B cell (primary cell): Measurements from ENCODE around the gene PRRC2B. TPM values are rescaled to one million over a fixed set of nuclear protein-coding genes. Genes with fewer than 3 reads are reported as not detected.
A peak's percentile ranks its signal among the peaks of the same experiment; 100 is the strongest.
"Not testable (repeated sequence)": the region's sequence is repeated elsewhere in the genome, so short reads cannot be mapped to it uniquely, and the experiment has no call there.

Experiments used
- ATAC-seq: fragments of 200-7000 bp; cut with Tn5 transposase; one replicate; pipeline ENCODE4 v1.10.0; 2021; ENCODE audit warnings: low read depth, mild to moderate bottlenecking, moderate number of reproducible peaks, moderate library complexity
- CTCF ChIA-PET: fragments of 350-600 bp; sonication (Branson Sonifier 250); formaldehyde crosslinking; loops from one replicate; lab custom pipeline; 2021; ENCODE audit warnings: antibody characterized with exemption, inconsistent platforms; lab: Charles Lee
- POLR2A ChIA-PET: fragments of 350-600 bp; sonication (Branson Sonifier 250); formaldehyde crosslinking; loops from one replicate; lab custom pipeline; 2021; ENCODE audit warnings: antibody characterized with exemption; lab: Charles Lee
- DNase-seq: peaks from one replicate; pipeline ENCODE4 v3.0.0; 2013
- H2AFZ ChIP-seq: 2 replicates; pipeline ENCODE4 v1.6.1; 2012; ENCODE audit warnings: mild to moderate bottlenecking, low read depth, low read length; ENCODE audit not compliant: insufficient read depth, poor library complexity, severe bottlenecking
- H3K27ac ChIP-seq, 2 donors: 1 replicate in 1 of 2; 2 replicates in 1 of 2; pipeline ENCODE4 v1.5.1; 2012 to 2013; ENCODE audit warnings: low read length in 2 of 2, mild to moderate bottlenecking in 2 of 2, moderate library complexity in 1 of 2
- H3K27me3 ChIP-seq, 4 experiments: fragments of 200-600 bp in 1 of 4; sonication (generic) in 1 of 4; replicated peaks in 1 of 4; 1 replicate in 2 of 4; 2 replicates in 2 of 4; pipeline versions ENCODE4 v1.6.1 to v1.7.0; 2013 to 2016; ENCODE audit warnings: low read length in 3 of 4, mild to moderate bottlenecking in 2 of 4, mixed read lengths in 1 of 4, moderate library complexity in 1 of 4; ENCODE audit not compliant: insufficient read depth in 4 of 4, control insufficient read depth in 3 of 4; ENCODE audit errors: control extremely low read depth in 1 of 4
- H3K36me3 ChIP-seq, 2 experiments: replicated peaks in 1 of 2; 1 replicate in 1 of 2; 2 replicates in 1 of 2; pipeline versions ENCODE4 v1.6.1 to v1.7.1; 2013; ENCODE audit warnings: low read length in 1 of 2; ENCODE audit not compliant: insufficient read depth in 2 of 2, control insufficient read depth in 1 of 2; ENCODE audit errors: control extremely low read depth in 1 of 2, extremely low read depth in 1 of 2
- H3K4me1 ChIP-seq, 2 donors: fragments of 200-600 bp in 1 of 2; sonication (generic) in 1 of 2; 1 replicate in 1 of 2; 2 replicates in 1 of 2; pipeline versions ENCODE4 v1.5.1 to v1.6.1; 2013 to 2017; ENCODE audit warnings: low read length in 2 of 2; ENCODE audit not compliant: control insufficient read depth in 2 of 2, insufficient read depth in 2 of 2
- H3K4me2 ChIP-seq: replicated peaks from 2 replicates; pipeline ENCODE3; 2012; ENCODE audit warnings: mild to moderate bottlenecking, low read depth, low read length; ENCODE audit not compliant: poor library complexity, severe bottlenecking
- H3K4me3 ChIP-seq, 5 experiments: fragments of 200-600 bp in 1 of 5; sonication (generic) in 1 of 5; 1 replicate in 3 of 5; 2 replicates in 2 of 5; pipeline versions ENCODE4 v1.5.1 to v1.7.0; 2011 to 2016; ENCODE audit warnings: low read length in 4 of 5, mild to moderate bottlenecking in 4 of 5, low read depth in 2 of 5, control low read depth in 1 of 5, moderate library complexity in 1 of 5; ENCODE audit not compliant: insufficient read depth in 1 of 5; ENCODE audit errors: control extremely low read depth in 1 of 5, extremely low read depth in 1 of 5
- H3K79me2 ChIP-seq: fragments of 200-600 bp; sonication (generic); one replicate; pipeline ENCODE4 v1.6.0; 2016; ENCODE audit warnings: low read length; ENCODE audit not compliant: control insufficient read depth, insufficient read depth
- H3K9ac ChIP-seq: fragments of 200-600 bp; sonication (generic); 2 replicates; pipeline ENCODE4 v1.6.1; 2017; ENCODE audit warnings: mild to moderate bottlenecking, low read length, moderate library complexity
- H3K9me3 ChIP-seq, 3 donors: one replicate each; pipeline versions ENCODE4 v1.6.1 to v1.7.1; 2013; ENCODE audit warnings: low read length in 2 of 3; ENCODE audit not compliant: control insufficient read depth in 2 of 3, insufficient read depth in 1 of 3; ENCODE audit errors: control extremely low read depth in 1 of 3
- H4K20me1 ChIP-seq: 2 replicates; pipeline ENCODE4 v1.6.0; 2012; ENCODE audit warnings: mild to moderate bottlenecking, low read length; ENCODE audit not compliant: insufficient read depth, control insufficient read depth, poor library complexity, severe bottlenecking
- H3K27ac Mint-ChIP-seq: one replicate; pipeline ENCODE4 v1.8.0; 2021; ENCODE audit warnings: mixed read lengths
- H3K27me3 Mint-ChIP-seq: one replicate; pipeline ENCODE4 v1.8.0; 2021; ENCODE audit warnings: mixed read lengths
- H3K4me1 Mint-ChIP-seq: one replicate; pipeline ENCODE4 v1.8.0; 2021; ENCODE audit warnings: mixed read lengths
- H3K4me3 Mint-ChIP-seq: one replicate; pipeline ENCODE4 v1.8.0; 2021; ENCODE audit warnings: mixed read lengths
- H3K9me3 Mint-ChIP-seq: one replicate; pipeline ENCODE4 v1.8.0; 2022; ENCODE audit warnings: mixed read lengths; ENCODE audit not compliant: insufficient read depth
- EZH2 ChIP-seq: IDR thresholded peaks from 2 replicates; pipeline ENCODE4 v1.6.1; 2012; ENCODE audit warnings: borderline replicate concordance, low read depth, mild to moderate bottlenecking, moderate library complexity, low read length; ENCODE audit not compliant: insufficient read depth, poor library complexity, severe bottlenecking
- WGBS: methylation state at CpG from one replicate; pipeline ENCODE4 v1.1.5; 2013; ENCODE audit warnings: missing lambda C conversion rate; ENCODE audit not compliant: insufficient coverage; 5-methylcytosine and 5-hydroxymethylcytosine counted together
- intact Hi-C: fragments of 100-400 bp; cut with micrococcal nuclease; formaldehyde crosslinking; loops from one replicate; pipeline ENCODE4 v1.10.0; 2022
- polyA plus RNA-seq: library from polyadenylated mRNA; depleted of rRNA; stranded (reverse); fragments of >200 nt; gene quantifications from 2 replicates; pipeline ENCODE4 v1.2.3, GENCODE V29; 2012
- total RNA-seq, 2 donors: library from RNA; stranded (reverse); fragments of 120-200 nt in 1 of 2; gene quantifications; 1 replicate in 1 of 2; 2 replicates in 1 of 2; pipeline versions ENCODE4 v1.2.3 to v1.2.4, GENCODE V29; 2013 to 2022
- TF ChIP-seq, protein P1 (sequence below): fragments of 200-600 bp; IDR thresholded peaks from one replicate; pipeline ENCODE4 v1.8.0; 2022; ENCODE audit warnings: antibody characterized with exemption, mild to moderate bottlenecking

The PRRC2B gene
- total and polyA plus RNA-seq, 2 donors (not counting 1 experiment from before 2014, with no cell fraction given) = 63.9 to 268 TPM

GRCh38 chr9:131395157-131396098 lies 1.5 kb downstream of the PRRC2B start:
- H3K4me1 ChIP-seq = peaks cover 42 to 49% of the 10 kb centered on the region in 2 donors
- peak overlapping the region; percentile 74 to 82 for H3K27ac ChIP-seq
- peak overlapping the region; percentile 73 for H3K9ac ChIP-seq
- WGBS = 20% methylated on average over 15 of the region's 17 CpGs
- peak overlapping the region; percentile 53 to 80 (median 72) for H3K4me3 ChIP-seq
- Mint-ChIP-seq H3K27ac (peak overlapping the region; percentile 90), H3K27me3 (no peaks in the 10 kb centered on the region), H3K4me1 (peaks cover 55% of the 10 kb centered on the region), H3K4me3 (peak overlapping the region; percentile 88), H3K9me3 (no peaks in the 10 kb centered on the region)
- H3K79me2 ChIP-seq = peaks cover 58% of the 10 kb centered on the region
- TF ChIP-seq EZH2 = no peak
- TF ChIP-seq, protein P1, sequence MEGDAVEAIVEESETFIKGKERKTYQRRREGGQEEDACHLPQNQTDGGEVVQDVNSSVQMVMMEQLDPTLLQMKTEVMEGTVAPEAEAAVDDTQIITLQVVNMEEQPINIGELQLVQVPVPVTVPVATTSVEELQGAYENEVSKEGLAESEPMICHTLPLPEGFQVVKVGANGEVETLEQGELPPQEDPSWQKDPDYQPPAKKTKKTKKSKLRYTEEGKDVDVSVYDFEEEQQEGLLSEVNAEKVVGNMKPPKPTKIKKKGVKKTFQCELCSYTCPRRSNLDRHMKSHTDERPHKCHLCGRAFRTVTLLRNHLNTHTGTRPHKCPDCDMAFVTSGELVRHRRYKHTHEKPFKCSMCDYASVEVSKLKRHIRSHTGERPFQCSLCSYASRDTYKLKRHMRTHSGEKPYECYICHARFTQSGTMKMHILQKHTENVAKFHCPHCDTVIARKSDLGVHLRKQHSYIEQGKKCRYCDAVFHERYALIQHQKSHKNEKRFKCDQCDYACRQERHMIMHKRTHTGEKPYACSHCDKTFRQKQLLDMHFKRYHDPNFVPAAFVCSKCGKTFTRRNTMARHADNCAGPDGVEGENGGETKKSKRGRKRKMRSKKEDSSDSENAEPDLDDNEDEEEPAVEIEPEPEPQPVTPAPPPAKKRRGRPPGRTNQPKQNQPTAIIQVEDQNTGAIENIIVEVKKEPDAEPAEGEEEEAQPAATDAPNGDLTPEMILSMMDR = no peak
- DNase-seq (peak; percentile 92), ATAC-seq (peak; percentile 61)
- POLR2A ChIA-PET = interaction anchor here (0.7 kb wide), 1 partner anchor 68 kb away, joined by 5 read pairs; no protein-coding TSS in a partner anchor
- intact Hi-C loops = loop anchor here (1.0 to 5.0 kb wide), 4 partner anchors 43 to 962 kb away; partner anchors contain the start of gene UCK1
- CTCF ChIA-PET = interaction anchor here (1.0 to 1.7 kb wide), 2 partner anchors 9 to 22 kb away, joined by 4 to 6 read pairs; no protein-coding TSS in a partner anchor
- H2AFZ ChIP-seq = no peak overlapping the region
- H4K20me1 ChIP-seq = peaks cover 51% of the 10 kb centered on the region
- no peaks in the 10 kb centered on the region for H3K9me3 ChIP-seq
- H3K4me2 ChIP-seq = peak overlapping the region; percentile 91
- H3K27me3 ChIP-seq = no peaks in the 10 kb centered on the region
- peaks cover 0 to under 1% of the 10 kb centered on the region in 2 experiments for H3K36me3 ChIP-seq

- ATAC-seq, H3K27me3 Mint-ChIP-seq, H3K27me3 ChIP-seq, DNase-seq, H3K9me3 ChIP-seq, H3K36me3 ChIP-seq, H2AFZ ChIP-seq, H3K9me3 Mint-ChIP-seq: not testable (repeated sequence)
- ChIA-PET POLR2A (interaction anchor here (1.3 kb wide), 1 partner anchor 23 kb away, joined by 4 read pairs; no protein-coding TSS in a partner anchor), CTCF (interaction anchor here (0.9 to 1.7 kb wide), 4 partner anchors 8 to 840 kb away, joined by 3 to 6 read pairs (median 4); no protein-coding TSS in a partner anchor)
- H3K4me2 ChIP-seq = peak overlapping the region; percentile 91
- peaks cover 61% of the 10 kb centered on the region for H3K4me1 Mint-ChIP-seq
- H3K4me3 Mint-ChIP-seq = peak overlapping the region; percentile 88
- intact Hi-C loops = loop anchor here (5.0 kb wide), 3 partner anchors 44 to 961 kb away; no protein-coding TSS in a partner anchor
- peak overlapping the region in 2 of 5 experiments; percentile 31 to 72 for H3K4me3 ChIP-seq
- peak overlapping the region; percentile 93 for H3K27ac Mint-ChIP-seq
- H3K79me2 ChIP-seq = peaks cover 65% of the 10 kb centered on the region
- H4K20me1 ChIP-seq = peaks cover 58% of the 10 kb centered on the region
- peaks cover 42 to 49% of the 10 kb centered on the region in 2 donors for H3K4me1 ChIP-seq
- WGBS = 70% methylated on average over 4 of the region's 4 CpGs
- H3K9ac ChIP-seq = peak overlapping the region; percentile 73
- peak overlapping the region; percentile 63 to 82 for H3K27ac ChIP-seq
Observed at GRCh38 chr9:131396099-131396479, 2.2 kb downstream of the PRRC2B start.
